Esophagus squamous epithelium (tissue), 5 donors: Measurements from ENCODE around the gene KCNAB2. TPM values are rescaled to one million over a fixed set of nuclear protein-coding genes. Genes with fewer than 3 reads are reported as not detected.
"Not testable (repeated sequence)": the region's sequence is repeated elsewhere in the genome, so short reads cannot be mapped to it uniquely, and the experiment has no call there.

Source experiments
- DNase-seq: peaks from one replicate; lab custom pipeline; 2025; lab: John Stamatoyannopoulos, UW
- H3K27ac ChIP-seq, 4 donors: fragments of 200-600 bp; sonication (generic); one replicate each; pipeline ENCODE4 v1.5.1; 2016 to 2019; ENCODE audit warnings: mild to moderate bottlenecking in 1 of 4
- H3K27me3 ChIP-seq, 4 donors: fragments of 200-600 bp; sonication (generic); 1 replicate in 3 of 4; 2 replicates in 1 of 4; pipeline versions ENCODE4 v1.5.1 to v1.6.0; 2017 to 2021; ENCODE audit warnings: antibody characterized with exemption in 1 of 4
- H3K36me3 ChIP-seq, 3 donors: fragments of 200-600 bp; sonication (generic); one replicate each; pipeline ENCODE4 v1.5.1; 2016 to 2019
- H3K4me1 ChIP-seq, 3 donors: fragments of 200-600 bp; sonication (generic); one replicate each; pipeline ENCODE4 v1.5.1; 2017 to 2019
- H3K4me3 ChIP-seq, 4 donors: fragments of 200-600 bp; sonication (generic); 1 replicate in 3 of 4; 2 replicates in 1 of 4; pipeline ENCODE4 v1.5.1; 2016 to 2019; ENCODE audit warnings: mild to moderate bottlenecking in 2 of 4, moderate library complexity in 1 of 4
- H3K9me3 ChIP-seq, 3 donors: fragments of 200-600 bp; sonication (generic); one replicate each; pipeline ENCODE4 v1.5.1; 2016 to 2019
- CTCF ChIP-seq, 6 experiments: fragments of 450-650 bp in 4 of 6; fragments of 200-600 bp in 2 of 6; sonication (generic) in 2 of 6; IDR thresholded peaks; one replicate each; pipeline ENCODE4 v1.5.1; 2016 to 2019; ENCODE audit warnings: antibody characterized with exemption in 6 of 6, mild to moderate bottlenecking in 4 of 6, moderate library complexity in 4 of 6
- POLR2A ChIP-seq, 4 donors: fragments of 450-650 bp; IDR thresholded peaks; one replicate each; pipeline ENCODE4 v1.6.1; 2017; ENCODE audit warnings: antibody characterized with exemption in 4 of 4, mild to moderate bottlenecking in 4 of 4, moderate library complexity in 3 of 4
- WGBS, 2 donors: methylation state at CpG; one replicate each; pipeline ENCODE4 v1.1.5; 2018; 5-methylcytosine and 5-hydroxymethylcytosine counted together
- intact Hi-C: fragments of 100-400 bp; cut with DNase I; formaldehyde crosslinking; loops from one replicate; pipeline ENCODE4 v1.15.0; 2022
- total RNA-seq, 4 donors: library from RNA; depleted of rRNA; stranded (reverse); fragments of >200 nt; gene quantifications; one replicate each; pipeline ENCODE4 v1.1.0, GENCODE V29; 2016
- donor health status: DM: yes; HTN: yes; CAD: no.

KCNAB2 gene
- total RNA-seq, 4 donors from 2014 or later: 1.8 to 9.3 (median 3.9) TPM

GRCh38 chr1:6072774-6073479 lies 27.2 kb downstream of the KCNAB2 start:
- no peaks in the 10 kb centered on the region for H3K9me3 ChIP-seq
- H3K4me1 ChIP-seq: no peaks in the 10 kb centered on the region
- no peak overlapping the region for H3K27ac ChIP-seq
- no peak overlapping the region for H3K4me3 ChIP-seq
- TF ChIP-seq CTCF (IDR thresholded peaks at IDR 0.05) (no peak), POLR2A (IDR thresholded peaks at IDR 0.05) (no peak)
- no peak for DNase-seq
- 90 to 95% methylated on average over 6 to 10 of the region's 17 CpGs for WGBS, 2 donors
- intact Hi-C loops: no loop called here
- no peaks in the 10 kb centered on the region for H3K36me3 ChIP-seq
- H3K27me3 ChIP-seq: no peaks in the 10 kb centered on the region

- intact Hi-C loops: no loop called here
- WGBS, 2 donors: 71 to 93% methylated on average over 7 of the region's 15 CpGs
- no peaks in the 10 kb centered on the region for H3K36me3 ChIP-seq
Measured at GRCh38 chr1:6073480-6074053, 27.9 kb downstream of the KCNAB2 start.

GRCh38 chr1:6074192-6074901 lies 28.7 kb downstream of the KCNAB2 start:
- Histone ChIP-seq H3K4me1 (no peaks in the 10 kb centered on the region), H3K9me3 (no peaks in the 10 kb centered on the region), H3K27me3 (no peaks in the 10 kb centered on the region), H3K4me3 (no peak overlapping the region), H3K27ac (no peak overlapping the region), H3K36me3 (no peaks in the 10 kb centered on the region)
- DNase-seq: no peak
- TF ChIP-seq CTCF (IDR thresholded peaks at IDR 0.05) (no peak), POLR2A (IDR thresholded peaks at IDR 0.05) (no peak)
- 84 to 97% methylated on average over 13 to 21 of the region's 21 CpGs for WGBS, 2 donors
- intact Hi-C loops: no loop called here

More at GRCh38 chr1:6073480-6074053, 27.9 kb downstream of the KCNAB2 start:
- no peak for DNase-seq
- TF ChIP-seq CTCF (IDR thresholded peaks at IDR 0.05) (no peak), POLR2A (IDR thresholded peaks at IDR 0.05) (no peak)
- H3K9me3 ChIP-seq: no peaks in the 10 kb centered on the region
- no peaks in the 10 kb centered on the region for H3K27me3 ChIP-seq
- no peak overlapping the region for H3K27ac ChIP-seq
- H3K4me1 ChIP-seq: no peaks in the 10 kb centered on the region
- H3K4me3 ChIP-seq: no peak overlapping the region

- Histone ChIP-seq H3K4me3 (no peak overlapping the region), H3K4me1 (peaks cover 0 to 7% (median 0%) of the 10 kb centered on the region in 3 donors), H3K27ac (no peak overlapping the region), H3K9me3 (no peaks in the 10 kb centered on the region), H3K36me3 (no peaks in the 10 kb centered on the region), H3K27me3 (no peaks in the 10 kb centered on the region)
- no peak for TF ChIP-seq POLR2A (IDR thresholded peaks at IDR 0.05)
- TF ChIP-seq CTCF (IDR thresholded peaks at IDR 0.05): no peak
- DNase-seq: no peak
- intact Hi-C loops: no loop called here
- WGBS, 2 donors: 83 to 86% methylated on average over 3 of the region's 3 CpGs
Measured at GRCh38 chr1:6075748-6076147, 30.1 kb downstream of the KCNAB2 start.

- intact Hi-C loops, DNase-seq, H3K27ac ChIP-seq, H3K27me3 ChIP-seq, H3K36me3 ChIP-seq, H3K4me3 ChIP-seq, H3K9me3 ChIP-seq: not testable (repeated sequence)
- peaks cover 0 to 14% (median 0%) of the 10 kb centered on the region in 3 donors for H3K4me1 ChIP-seq
- 79 to 94% methylated on average over 8 of the region's 8 CpGs for WGBS, 2 donors
Measured at GRCh38 chr1:6077061-6077460, 31.4 kb downstream of the KCNAB2 start.
